NCI-H69 (cell line): ENCODE data around the gene XRCC4.

Experiments used
- DNase-seq: peaks from one replicate; lab custom pipeline; 2025; lab: John Stamatoyannopoulos, UW

XRCC4 gene

GRCh38 chr5:83388608-83389007 lies 311.3 kb downstream of the XRCC4 start:
- no peak for DNase-seq

GRCh38 chr5:83392766-83393503 lies 315.6 kb downstream of the XRCC4 start:
- DNase-seq, result no peak

GRCh38 chr5:83393504-83393866 lies 316.1 kb downstream of the XRCC4 start:
- no peak for DNase-seq

DNA sequence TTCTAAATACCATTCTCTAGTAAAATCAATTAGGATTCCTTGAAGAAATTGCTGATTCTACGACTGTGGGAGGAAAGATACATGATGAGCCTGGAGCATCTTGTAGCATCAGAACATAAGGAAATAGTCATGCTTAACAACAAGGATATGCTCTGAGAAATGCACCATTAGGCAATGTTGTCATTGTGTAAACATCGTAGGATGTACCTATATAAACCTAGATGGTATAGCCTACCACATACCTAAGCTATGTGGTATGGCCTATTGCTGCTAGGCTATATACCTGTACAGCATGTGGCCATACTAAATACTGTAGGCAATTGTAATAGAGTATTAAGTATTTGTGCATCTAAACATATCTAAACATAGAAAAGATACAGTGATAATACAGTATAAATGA lies 316.8 kb downstream of the XRCC4 start:
- DNase-seq, result no peak

DNA sequence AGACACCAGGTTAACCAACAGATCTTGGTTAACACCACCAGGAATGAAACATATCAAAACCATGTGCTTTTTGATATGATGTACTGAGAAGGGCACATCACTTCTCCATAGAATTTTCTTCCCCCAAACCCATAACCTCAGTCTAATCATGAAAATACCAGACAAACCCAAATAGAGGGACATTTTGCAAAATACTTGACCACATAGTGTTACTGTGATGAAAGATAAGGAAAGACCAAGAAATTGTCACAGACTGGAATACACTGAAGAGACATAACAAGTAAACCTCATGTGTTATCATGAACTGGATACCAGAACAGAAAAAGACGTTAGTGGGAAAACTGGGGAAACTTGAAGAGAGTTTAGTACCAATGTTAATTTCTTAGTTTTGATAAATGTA lies 319.3 kb downstream of the XRCC4 start:
- no peak for DNase-seq

DNA sequence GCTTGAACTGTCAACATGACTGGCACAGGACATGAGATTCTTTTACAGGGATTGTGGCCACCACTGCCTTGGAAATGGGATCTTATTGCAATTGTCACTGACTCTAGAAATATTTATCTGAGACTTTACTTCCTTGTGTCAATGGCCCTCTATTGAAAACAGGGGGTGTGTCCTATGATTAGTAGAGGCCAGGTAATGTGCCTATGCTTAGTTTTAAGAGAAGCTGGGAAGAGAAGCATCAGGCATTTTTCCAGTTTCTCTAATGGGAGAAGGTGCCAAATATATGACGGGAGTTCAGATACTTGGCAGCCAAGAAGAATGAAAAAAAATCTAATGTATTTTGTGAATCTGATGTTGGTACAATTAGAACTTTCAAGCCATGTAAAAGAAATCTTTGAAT lies 320.3 kb downstream of the XRCC4 start:
- DNase-seq, result no peak

DNA sequence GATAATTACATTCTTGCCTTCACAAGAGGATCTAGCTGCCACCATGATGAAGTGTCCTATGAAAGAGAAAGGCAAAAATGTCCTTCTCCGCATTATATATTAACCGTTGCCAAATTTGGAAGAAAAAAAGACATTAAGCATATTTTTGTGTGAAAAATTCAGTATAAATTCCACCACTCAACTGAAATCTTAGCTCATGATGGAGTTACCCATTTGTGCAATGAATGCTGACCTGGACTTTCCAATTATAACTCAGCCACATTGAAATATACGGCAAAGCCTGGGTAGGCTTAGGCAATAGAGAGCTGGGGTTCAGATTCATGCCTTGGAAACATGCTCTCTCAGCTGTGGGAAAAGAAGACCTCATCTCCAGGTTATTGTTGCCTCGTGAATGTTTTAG lies 322.9 kb downstream of the XRCC4 start:
- no peak for DNase-seq

- DNase-seq, result no peak
Measured at GRCh38 chr5:83400701-83401100, 323.4 kb downstream of the XRCC4 start.

- DNase-seq, result no peak
Measured at GRCh38 chr5:83401122-83401731, 323.9 kb downstream of the XRCC4 start.

DNA sequence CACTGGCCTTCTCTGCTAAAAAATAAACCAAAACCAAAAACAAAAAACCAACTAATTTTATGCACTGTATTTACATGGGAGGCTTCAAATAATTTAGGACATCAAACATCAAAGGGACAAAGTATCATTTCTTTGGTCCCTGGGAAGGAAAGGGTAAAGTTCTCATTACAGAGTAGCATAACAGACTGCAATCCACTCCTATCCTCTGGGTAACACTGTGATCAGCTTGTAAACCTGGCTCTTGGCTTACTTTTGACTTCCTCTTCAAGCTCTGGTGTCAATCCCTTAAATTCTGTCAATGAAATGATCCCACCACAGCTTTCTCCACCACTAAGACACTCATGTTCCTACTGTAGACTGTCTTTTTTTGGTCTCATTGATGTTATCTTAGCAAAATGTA lies 324.4 kb downstream of the XRCC4 start:
- no peak for DNase-seq
